ENCODE data around the gene EXOSC10. TPM values are rescaled to one million over a fixed set of nuclear protein-coding genes. Genes with fewer than 3 reads are reported as not detected.
"Not testable (repeated sequence)": the region's sequence is repeated elsewhere in the genome, so short reads cannot be mapped to it uniquely, and the experiment has no call there.

EXOSC10 gene
- total RNA-seq, 2 donors from 2014 or later, result 51.6 to 65.0 TPM

DNA sequence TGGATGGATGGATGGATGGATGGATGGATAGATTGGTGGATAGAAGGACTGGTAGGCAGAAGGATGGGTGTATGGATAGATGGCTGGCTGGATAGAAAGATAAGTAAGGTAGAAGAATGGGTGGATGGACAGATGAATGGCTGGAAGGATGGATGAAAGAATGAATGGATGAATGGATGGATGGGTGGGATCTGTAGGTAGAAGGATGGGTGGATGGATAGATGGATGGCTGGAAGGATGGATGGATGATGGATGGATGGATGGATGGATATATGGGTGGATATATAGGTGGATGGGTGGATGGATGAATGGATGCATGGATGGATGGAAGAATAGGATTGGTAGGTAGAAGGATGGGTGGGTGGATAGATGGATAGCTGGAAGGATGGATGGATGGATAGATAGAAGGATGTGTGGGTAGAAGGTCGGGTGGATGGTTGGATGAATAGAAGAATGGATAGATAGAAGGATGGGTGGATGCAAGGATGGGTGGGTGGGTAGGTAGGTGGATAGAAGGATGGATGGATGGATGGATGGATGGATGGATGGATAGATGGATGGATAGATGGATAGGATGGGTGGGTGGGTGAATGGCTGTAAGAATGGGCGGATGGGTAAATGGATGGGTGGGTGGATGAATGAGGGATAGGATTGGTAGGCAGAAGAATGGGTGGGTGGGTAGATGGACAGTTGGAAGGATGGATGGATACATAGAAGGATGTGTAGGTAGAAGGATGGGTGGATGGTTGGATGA is 60.1 kb downstream of the EXOSC10 start:
- Histone ChIP-seq H3K27ac (no peak overlapping the region), H3K4me1 (replicated peaks) (no peaks in the 10 kb centered on the region), H3K36me3 (no peaks in the 10 kb centered on the region), H3K9me3 (no peaks in the 10 kb centered on the region), H3K27me3 (replicated peaks; ENCODE audit: insufficient read depth) (no peaks in the 10 kb centered on the region), H3K4me3 (no peak overlapping the region)
- DNase-seq (ENCODE audit: low spot score), result no peak
- intact Hi-C loops (cut with DNase I), result loop anchor here (2.0 to 10.0 kb wide), 2 partner anchors 205 to 603 kb away; no protein-coding TSS in a partner anchor
- TF ChIP-seq, protein P1, sequence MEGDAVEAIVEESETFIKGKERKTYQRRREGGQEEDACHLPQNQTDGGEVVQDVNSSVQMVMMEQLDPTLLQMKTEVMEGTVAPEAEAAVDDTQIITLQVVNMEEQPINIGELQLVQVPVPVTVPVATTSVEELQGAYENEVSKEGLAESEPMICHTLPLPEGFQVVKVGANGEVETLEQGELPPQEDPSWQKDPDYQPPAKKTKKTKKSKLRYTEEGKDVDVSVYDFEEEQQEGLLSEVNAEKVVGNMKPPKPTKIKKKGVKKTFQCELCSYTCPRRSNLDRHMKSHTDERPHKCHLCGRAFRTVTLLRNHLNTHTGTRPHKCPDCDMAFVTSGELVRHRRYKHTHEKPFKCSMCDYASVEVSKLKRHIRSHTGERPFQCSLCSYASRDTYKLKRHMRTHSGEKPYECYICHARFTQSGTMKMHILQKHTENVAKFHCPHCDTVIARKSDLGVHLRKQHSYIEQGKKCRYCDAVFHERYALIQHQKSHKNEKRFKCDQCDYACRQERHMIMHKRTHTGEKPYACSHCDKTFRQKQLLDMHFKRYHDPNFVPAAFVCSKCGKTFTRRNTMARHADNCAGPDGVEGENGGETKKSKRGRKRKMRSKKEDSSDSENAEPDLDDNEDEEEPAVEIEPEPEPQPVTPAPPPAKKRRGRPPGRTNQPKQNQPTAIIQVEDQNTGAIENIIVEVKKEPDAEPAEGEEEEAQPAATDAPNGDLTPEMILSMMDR (IDR thresholded peaks at IDR 0.05), result no peak
- TF ChIP-seq POLR2A (IDR thresholded peaks at IDR 0.05) (no peak), POLR2AphosphoS5 (IDR thresholded peaks at IDR 0.05) (no peak)
- 76% methylated on average over 2 of the region's 2 CpGs for WGBS

DNA sequence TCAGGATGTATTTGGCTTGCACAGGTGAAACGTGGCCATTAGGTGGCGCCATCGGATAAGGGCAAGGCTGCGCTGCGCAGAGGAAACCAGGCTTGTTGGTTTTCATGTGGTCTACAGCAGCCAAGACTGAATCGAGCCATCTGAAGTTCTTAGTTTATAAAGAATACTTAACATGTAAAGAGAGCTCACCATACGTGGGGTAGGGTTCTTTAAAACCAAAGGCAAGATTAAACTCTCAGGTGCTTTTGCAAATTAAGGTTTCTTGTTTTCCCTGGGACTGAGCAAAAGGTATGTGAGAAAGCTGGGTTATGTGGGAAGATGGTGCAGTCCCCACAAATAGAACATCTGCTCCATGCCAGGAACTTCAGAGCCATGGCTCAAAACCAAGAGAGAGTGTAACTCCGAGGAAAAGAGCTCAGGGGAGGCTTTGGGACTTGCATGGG is 61.9 kb downstream of the EXOSC10 start:
- Histone ChIP-seq H3K36me3 (no peaks in the 10 kb centered on the region), H3K27ac (no peak overlapping the region), H3K4me1 (replicated peaks) (no peaks in the 10 kb centered on the region), H3K27me3 (replicated peaks; ENCODE audit: insufficient read depth) (no peaks in the 10 kb centered on the region), H3K9me3 (no peaks in the 10 kb centered on the region), H3K4me3 (no peak overlapping the region)
- DNase-seq (ENCODE audit: low spot score), result peak; percentile 85
- intact Hi-C loops (cut with DNase I), result loop anchor here (2.0 to 10.0 kb wide), 2 partner anchors 207 to 605 kb away; no protein-coding TSS in a partner anchor
- WGBS, result 0% methylated on average over 8 of the region's 8 CpGs
- TF ChIP-seq POLR2AphosphoS5 (IDR thresholded peaks at IDR 0.05) (peak; percentile 70), POLR2A (IDR thresholded peaks at IDR 0.05) (no peak)
- TF ChIP-seq, protein P1 (IDR thresholded peaks at IDR 0.05), result peak; percentile 77 to 96 (median 92)

DNA sequence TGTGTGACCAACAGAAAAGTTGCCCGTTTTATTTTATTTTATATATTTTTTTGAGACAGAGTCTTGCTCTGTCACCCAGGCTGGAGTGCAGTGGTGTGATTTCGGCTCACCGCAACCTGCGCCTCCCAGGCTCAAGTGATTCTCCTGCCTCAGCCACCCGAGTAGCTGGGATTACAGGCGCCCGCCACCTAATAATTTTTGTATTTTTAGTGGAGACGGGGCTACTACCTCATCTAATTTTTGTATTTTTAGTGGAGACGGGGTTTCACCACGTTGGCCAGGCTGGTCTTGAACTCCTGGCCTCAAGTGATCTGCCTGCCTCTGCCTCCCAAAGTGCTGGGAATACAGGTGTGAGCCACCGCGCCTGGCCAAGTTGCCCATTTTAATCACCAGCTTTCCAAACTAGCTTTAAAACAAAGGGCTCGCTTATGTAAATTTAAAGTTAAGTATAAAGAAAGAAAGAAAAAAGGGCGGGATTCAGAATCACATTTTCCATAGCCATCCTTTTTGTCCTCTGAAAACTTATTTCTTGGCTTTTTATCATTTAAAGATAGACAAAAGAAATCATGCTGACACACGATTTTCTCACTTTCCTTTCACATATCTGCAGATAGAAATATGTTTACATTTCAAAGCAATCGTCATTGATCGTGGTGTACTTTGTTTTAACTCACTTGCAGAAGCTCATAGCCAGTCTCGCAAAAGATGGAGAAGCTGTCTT is 62.5 kb downstream of the EXOSC10 start:
- not testable (repeated sequence) for DNase-seq (ENCODE audit: low spot score); H3K27me3 ChIP-seq (replicated peaks; ENCODE audit: insufficient read depth); H3K27ac ChIP-seq; H3K4me3 ChIP-seq; H3K9me3 ChIP-seq; H3K36me3 ChIP-seq; H3K4me1 ChIP-seq (replicated peaks)
- intact Hi-C loops (cut with DNase I), result loop anchor here (10.0 kb wide), 1 partner anchor 208 kb away; no protein-coding TSS in a partner anchor
- WGBS, result 60% methylated on average over 18 of the region's 18 CpGs

GRCh38 chr1:11031624-11032262 is 67.9 kb downstream of the EXOSC10 start:
- no peak for DNase-seq (ENCODE audit: low spot score)
- H3K27ac ChIP-seq, result no peak overlapping the region
- no peaks in the 10 kb centered on the region for H3K4me1 ChIP-seq (replicated peaks)
- WGBS, result 96% methylated on average over 10 of the region's 10 CpGs
- no peaks in the 10 kb centered on the region for H3K36me3 ChIP-seq
- intact Hi-C loops (cut with DNase I), result loop anchor here (10.0 kb wide), 1 partner anchor 213 kb away; no protein-coding TSS in a partner anchor
- H3K9me3 ChIP-seq, result no peaks in the 10 kb centered on the region
- no peak for TF ChIP-seq POLR2A (IDR thresholded peaks at IDR 0.05)
- TF ChIP-seq, protein P1 (IDR thresholded peaks at IDR 0.05), result no peak
- TF ChIP-seq POLR2AphosphoS5 (IDR thresholded peaks at IDR 0.05), result no peak
- H3K4me3 ChIP-seq, result no peak overlapping the region
- no peaks in the 10 kb centered on the region for H3K27me3 ChIP-seq (replicated peaks; ENCODE audit: insufficient read depth)

DNA sequence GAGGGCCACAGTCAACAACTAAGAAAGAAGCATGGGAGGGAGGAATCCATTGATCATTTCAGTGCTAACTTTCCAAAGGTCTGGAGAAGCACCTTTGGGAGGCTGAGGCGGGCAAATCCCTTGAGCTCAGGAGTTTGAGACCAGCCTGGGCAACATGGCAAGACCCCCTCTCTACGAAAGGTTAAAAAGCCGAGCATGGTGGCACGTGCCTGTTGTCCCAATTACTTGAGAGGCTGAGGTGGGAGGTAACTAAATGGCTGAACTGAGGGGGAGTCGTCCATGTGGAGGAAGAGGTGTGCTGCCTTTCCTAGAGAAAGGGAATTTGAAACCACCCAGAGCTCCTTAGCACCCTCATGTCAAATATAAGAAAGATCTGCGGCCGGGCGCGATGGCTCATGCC is 68.8 kb downstream of the EXOSC10 start:
- 88% methylated on average over 9 of the region's 9 CpGs for WGBS
- no peaks in the 10 kb centered on the region for H3K9me3 ChIP-seq
- no peaks in the 10 kb centered on the region for H3K4me1 ChIP-seq (replicated peaks)
- TF ChIP-seq, protein P1 (IDR thresholded peaks at IDR 0.05), result no peak
- TF ChIP-seq POLR2A (IDR thresholded peaks at IDR 0.05) (no peak), POLR2AphosphoS5 (IDR thresholded peaks at IDR 0.05) (no peak)
- H3K36me3 ChIP-seq, result no peaks in the 10 kb centered on the region
- intact Hi-C loops (cut with DNase I), result loop anchor here (10.0 kb wide), 1 partner anchor 214 kb away; no protein-coding TSS in a partner anchor
- no peaks in the 10 kb centered on the region for H3K27me3 ChIP-seq (replicated peaks; ENCODE audit: insufficient read depth)
- H3K27ac ChIP-seq, result no peak overlapping the region
- no peak for DNase-seq (ENCODE audit: low spot score)
- H3K4me3 ChIP-seq, result no peak overlapping the region

Data from prostate gland (tissue), 2 donors.